HepG2 (cell line): Measurements from ENCODE around the gene ACOXL. TPM values are rescaled to one million over a fixed set of nuclear protein-coding genes. Genes with fewer than 3 reads are reported as not detected.

Experiments
- MAF1 ChIP-seq: sonication (generic); formaldehyde crosslinking; IDR thresholded peaks from 2 replicates; pipeline ENCODE4 v1.5.0; 2020; ENCODE audit warnings: missing genetic modification reagents, borderline replicate concordance
- MXI1 ChIP-seq: IDR thresholded peaks from 3 replicates; pipeline ENCODE4 v1.6.1; 2012; ENCODE audit warnings: low read depth, low read length, inconsistent platforms, borderline replicate concordance
- TARDBP ChIP-seq: sonication (generic); formaldehyde crosslinking; IDR thresholded peaks from 2 replicates; pipeline ENCODE4 v1.8.0; 2022; ENCODE audit warnings: mild to moderate bottlenecking, missing genetic modification reagents
- ZMAT5 ChIP-seq: sonication (generic); formaldehyde crosslinking; IDR thresholded peaks from 2 replicates; pipeline ENCODE4 v1.5.0; 2020; ENCODE audit warnings: mild to moderate bottlenecking, low read depth, missing genetic modification reagents, borderline replicate concordance
- ZNF430 ChIP-seq: sonication (generic); formaldehyde crosslinking; IDR thresholded peaks from 2 replicates; pipeline ENCODE4 v1.9.0; 2021; ENCODE audit warnings: mild to moderate bottlenecking, missing genetic modification reagents
- ZNF619 ChIP-seq: sonication (generic); formaldehyde crosslinking; IDR thresholded peaks from 2 replicates; pipeline ENCODE4 v1.4.0; 2020; ENCODE audit warnings: mild to moderate bottlenecking, missing genetic modification reagents
- polyA plus RNA-seq, 8 experiments: library from polyadenylated mRNA; depleted of rRNA in 3 of 8; stranded (reverse) in 7 of 8; unstranded in 1 of 8; fragments of >200 nt; fragmentation: Illumina TruSeq in 4 of 8; extraction: Trizol in 4 of 8; gene quantifications; 2 replicates each; pipeline versions ENCODE4 v1.2.1 to v1.2.3, GENCODE V29; 2011 to 2016; ENCODE audit warnings: low read depth in 4 of 8, missing spikeins in 1 of 8, mixed read lengths in 1 of 8; ENCODE audit not compliant: insufficient read depth in 1 of 8
- total RNA-seq, 5 experiments: library from RNA; depleted of rRNA; stranded (reverse); fragments of >200 nt; fragmentation: Illumina TruSeq; extraction: Trizol; gene quantifications; 2 replicates each; pipeline ENCODE4 v1.2.3, GENCODE V29; 2016; ENCODE audit warnings: low read depth in 1 of 5
- TF ChIP-seq, protein P1 (sequence below): sonication (generic); formaldehyde crosslinking; IDR thresholded peaks from 2 replicates; pipeline ENCODE4 v1.5.1; 2020; ENCODE audit warnings: mild to moderate bottlenecking, missing genetic modification reagents
- TF ChIP-seq, protein P2 (sequence below): sonication (generic); formaldehyde crosslinking; IDR thresholded peaks from 2 replicates; pipeline ENCODE4 v1.4.0; 2020; ENCODE audit warnings: missing genetic modification reagents

Gene ACOXL
- total and polyA plus RNA-seq, 2 of the 13 experiments (the other 11 are each of a cell fraction or from before 2014, with no cell fraction given): not detected

GRCh38 chr2:110800611-110801402 is 68.4 kb downstream of the ACOXL start (continued):
- TF ChIP-seq MXI1 (no peak), ZMAT5 (CRISPR knock-in tag) (no peak), MAF1 (CRISPR knock-in tag) (no peak), ZNF619 (no peak), ZNF430 (CRISPR knock-in tag) (no peak), TARDBP (CRISPR knock-in tag) (no peak)
- TF ChIP-seq, protein P1, sequence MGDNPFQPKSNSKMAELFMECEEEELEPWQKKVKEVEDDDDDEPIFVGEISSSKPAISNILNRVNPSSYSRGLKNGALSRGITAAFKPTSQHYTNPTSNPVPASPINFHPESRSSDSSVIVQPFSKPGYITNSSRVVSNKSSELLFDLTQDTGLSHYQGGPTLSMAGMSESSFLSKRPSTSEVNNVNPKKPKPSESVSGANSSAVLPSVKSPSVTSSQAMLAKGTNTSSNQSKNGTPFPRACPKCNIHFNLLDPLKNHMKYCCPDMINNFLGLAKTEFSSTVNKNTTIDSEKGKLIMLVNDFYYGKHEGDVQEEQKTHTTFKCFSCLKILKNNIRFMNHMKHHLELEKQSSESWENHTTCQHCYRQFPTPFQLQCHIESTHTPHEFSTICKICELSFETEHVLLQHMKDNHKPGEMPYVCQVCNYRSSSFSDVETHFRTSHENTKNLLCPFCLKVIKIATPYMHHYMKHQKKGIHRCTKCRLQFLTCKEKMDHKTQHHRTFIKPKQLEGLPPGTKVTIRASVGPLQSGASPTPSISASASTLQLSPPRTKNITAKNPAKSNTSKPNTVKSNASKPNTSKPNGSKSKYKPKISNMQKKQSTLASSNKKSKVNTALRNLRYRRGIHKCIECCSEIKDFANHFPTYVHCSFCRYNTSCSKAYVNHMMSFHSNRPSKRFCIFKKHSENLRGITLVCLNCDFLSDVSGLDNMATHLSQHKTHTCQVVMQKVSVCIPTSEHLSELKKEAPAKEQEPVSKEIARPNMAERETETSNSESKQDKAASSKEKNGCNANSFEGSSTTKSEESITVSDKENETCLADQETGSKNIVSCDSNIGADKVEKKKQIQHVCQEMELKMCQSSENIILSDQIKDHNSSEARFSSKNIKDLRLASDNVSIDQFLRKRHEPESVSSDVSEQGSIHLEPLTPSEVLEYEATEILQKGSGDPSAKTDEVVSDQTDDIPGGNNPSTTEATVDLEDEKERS (CRISPR knock-in tag): no peak
- TF ChIP-seq, protein P2, sequence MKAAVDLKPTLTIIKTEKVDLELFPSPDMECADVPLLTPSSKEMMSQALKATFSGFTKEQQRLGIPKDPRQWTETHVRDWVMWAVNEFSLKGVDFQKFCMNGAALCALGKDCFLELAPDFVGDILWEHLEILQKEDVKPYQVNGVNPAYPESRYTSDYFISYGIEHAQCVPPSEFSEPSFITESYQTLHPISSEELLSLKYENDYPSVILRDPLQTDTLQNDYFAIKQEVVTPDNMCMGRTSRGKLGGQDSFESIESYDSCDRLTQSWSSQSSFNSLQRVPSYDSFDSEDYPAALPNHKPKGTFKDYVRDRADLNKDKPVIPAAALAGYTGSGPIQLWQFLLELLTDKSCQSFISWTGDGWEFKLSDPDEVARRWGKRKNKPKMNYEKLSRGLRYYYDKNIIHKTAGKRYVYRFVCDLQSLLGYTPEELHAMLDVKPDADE: no peak
